DMS153 treated with DMSO at 0.1 percent for 48 hours (cell line): ENCODE results near the gene PLCH2.

Experiments used
- DNase-seq: peaks from one replicate; lab custom pipeline; 2025; ENCODE audit not compliant: unreplicated experiment; lab: John Stamatoyannopoulos, UW

Gene PLCH2

GRCh38 chr1:2459757-2460156 lies 16.3 kb upstream of the PLCH2 start:
- DNase-seq: no peak

GRCh38 chr1:2460203-2460602 lies 15.9 kb upstream of the PLCH2 start:
- no peak for DNase-seq

DNA sequence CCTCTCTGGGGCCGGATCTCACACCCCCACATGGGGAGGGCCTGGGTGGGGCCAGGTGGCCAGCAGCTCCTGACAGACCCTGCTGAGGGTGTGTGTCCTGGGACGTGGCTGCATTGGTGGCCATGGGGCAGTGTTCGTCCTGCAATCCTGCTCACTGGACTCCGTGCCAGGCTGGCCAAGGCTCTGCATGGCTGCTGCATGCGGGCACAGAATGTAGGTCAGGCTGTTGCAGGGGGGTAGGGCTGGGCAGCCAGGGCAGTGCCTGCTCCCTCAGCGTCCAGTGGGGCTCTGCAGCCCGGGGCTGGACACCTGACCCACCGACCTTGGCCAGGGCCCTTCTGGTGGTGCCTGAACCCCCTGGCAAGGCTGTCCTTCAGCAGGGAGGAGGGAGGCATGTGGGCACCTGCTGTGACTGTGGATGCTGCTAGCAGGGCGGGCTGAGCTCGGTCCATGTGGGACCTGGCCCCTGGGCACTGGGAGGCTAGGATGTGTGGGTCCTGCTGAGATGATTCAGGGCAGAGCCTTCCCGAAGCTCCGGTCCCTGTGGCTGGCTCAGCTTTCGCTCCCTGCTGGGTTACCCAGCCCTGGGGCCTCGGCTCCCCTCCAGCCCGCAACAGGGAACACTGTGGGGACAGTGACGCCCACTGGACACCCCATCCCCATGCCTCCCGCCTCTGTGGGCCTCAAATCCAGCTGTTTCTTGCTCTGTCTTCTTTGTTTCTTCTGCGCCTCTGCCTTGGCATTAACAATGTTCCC lies 14.9 kb upstream of the PLCH2 start:
- no peak for DNase-seq

DNA sequence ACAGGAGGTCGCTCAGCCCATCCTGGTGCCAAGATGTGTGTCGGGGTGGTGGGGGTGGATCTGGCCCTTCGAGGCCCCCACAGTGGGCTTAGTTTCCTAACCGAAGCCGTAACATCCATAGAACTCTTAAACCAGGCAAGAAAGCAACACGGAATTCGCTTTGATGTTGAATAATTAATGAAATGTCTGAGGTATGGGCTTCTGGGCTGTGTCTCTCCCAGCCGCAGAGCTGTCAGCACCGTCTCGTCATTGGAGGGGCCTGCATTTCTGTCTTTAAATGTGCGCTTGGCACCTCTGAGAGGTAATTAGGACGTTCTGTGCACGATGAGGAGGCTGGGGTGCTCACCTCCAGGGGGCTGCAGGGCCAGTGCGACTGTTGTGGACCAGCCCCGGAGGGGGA lies 13.3 kb upstream of the PLCH2 start:
- DNase-seq: no peak

- no peak for DNase-seq
Observed at GRCh38 chr1:2463396-2463795, 12.7 kb upstream of the PLCH2 start.

- DNase-seq: no peak
Observed at GRCh38 chr1:2465371-2466269, 10.5 kb upstream of the PLCH2 start.

- DNase-seq: no peak
Observed at GRCh38 chr1:2466270-2466665, 9.8 kb upstream of the PLCH2 start.

DNA sequence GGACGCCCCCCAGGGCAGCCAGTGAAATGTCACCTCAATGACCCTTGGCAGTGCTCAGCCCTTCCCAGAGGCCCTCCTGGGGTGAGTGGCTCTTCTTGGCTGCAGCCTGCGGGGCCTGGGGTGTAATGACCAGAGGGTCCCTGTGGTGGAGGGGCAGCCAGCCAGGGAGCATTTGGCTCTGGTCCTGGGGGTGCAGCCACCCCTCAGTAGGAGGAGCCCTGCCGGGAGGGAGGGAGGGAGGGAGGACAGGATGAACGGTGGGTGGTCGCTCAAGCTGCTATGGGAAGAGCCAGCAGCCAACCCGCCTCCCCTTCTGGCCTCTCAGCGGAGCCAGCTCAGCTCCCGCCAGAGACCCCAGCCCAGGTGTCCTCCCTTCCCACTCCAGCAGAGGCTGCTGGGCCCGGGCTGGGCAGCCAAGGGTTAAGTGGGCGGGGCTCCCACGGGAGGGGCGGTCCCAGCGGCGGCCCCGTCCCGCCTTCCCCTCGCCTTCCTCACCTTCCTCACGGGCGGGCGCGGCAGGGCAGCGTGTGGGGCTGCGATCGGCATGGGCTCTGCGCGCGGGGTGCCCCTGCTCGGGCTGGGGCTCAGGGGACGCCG lies 9.0 kb upstream of the PLCH2 start:
- no peak for DNase-seq

DNA sequence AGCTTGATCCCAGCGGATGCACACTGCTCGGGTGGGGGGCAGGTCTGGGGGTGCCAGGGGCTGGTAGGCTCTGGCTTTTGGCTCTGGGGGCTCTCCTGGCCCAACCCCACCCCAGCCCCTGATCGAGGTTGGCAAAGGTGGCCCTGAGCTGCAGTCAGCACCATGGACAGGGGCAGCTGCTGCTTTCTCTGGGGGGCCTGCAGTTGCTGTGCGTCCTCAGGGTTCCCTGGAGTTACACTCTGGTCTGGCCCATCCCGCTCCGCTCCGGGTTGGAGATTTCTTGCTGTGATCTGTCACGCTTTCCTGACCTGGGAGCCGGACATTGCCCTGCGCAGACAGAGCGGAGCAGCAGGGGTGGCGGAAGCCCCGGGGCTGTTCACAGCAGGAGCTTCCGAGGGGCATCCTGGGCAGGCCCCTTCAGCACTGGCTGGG lies 8.0 kb upstream of the PLCH2 start:
- no peak for DNase-seq

GRCh38 chr1:2468540-2468939 lies 7.5 kb upstream of the PLCH2 start:
- DNase-seq: no peak

DNA sequence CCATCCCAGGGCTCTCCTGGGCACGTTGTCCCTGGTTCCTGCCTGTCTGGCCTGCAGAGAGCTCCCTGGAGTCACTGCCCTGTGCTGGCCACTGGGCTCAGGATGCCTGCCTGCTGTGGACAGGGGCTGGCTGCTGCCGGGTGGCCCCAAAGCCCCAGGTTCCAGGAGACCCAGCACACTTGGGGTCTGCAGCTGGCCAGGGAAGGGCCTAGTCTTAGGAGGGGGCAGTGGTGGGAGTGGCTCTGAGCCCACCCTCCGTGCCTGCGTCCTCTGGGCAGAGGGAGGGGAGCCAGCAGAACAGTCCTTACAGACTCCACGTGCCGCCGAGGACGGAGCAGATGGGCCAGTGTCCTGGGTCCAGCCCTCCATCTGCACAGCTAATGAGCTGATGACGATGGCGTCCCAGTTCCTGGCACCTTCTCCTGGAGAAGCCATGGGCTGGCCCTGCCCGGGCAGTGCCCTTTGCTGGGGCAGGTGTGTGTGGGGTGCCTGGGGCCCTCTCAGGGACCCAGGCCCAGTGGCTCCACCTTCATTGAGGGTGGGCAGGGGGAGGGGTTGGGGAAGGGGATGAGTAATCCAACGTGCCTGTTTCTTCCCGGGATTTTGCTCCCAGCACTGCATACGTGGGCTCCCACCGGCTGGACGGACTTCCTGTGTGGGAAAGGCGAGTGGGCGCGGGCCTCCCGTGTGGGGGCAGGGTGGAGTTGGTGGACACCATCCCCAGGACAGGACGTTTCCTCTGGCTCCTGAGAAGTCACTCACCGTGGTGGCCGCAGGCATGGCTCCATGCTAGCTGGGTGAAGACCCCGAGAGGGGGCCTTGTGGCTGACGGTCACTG lies 6.8 kb upstream of the PLCH2 start:
- no peak for DNase-seq

- no peak for DNase-seq
Observed at GRCh38 chr1:2470290-2471158, 5.6 kb upstream of the PLCH2 start.

- DNase-seq: no peak
Observed at GRCh38 chr1:2471159-2471471, 5.0 kb upstream of the PLCH2 start.

DNA sequence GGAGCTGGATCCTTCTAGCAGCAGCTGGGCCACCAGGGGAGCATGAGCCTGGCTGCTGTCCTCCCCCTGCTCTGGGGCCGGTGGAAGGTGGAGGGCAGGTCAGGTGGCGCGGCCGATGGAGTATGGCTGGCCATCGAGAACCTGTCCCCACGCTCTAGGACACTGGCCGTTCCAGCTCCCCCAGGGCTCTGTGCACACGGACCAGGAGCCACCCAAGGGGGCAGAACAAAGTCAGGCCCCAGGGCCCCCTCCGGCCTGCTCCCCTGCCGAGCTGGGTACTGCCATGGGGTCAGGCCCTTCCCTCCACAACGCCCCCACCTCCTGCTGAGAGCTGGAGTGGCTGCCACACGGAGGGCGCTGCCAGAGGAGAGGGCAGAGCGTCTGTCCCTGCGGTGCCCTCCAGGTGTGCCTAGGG lies 4.5 kb upstream of the PLCH2 start:
- no peak for DNase-seq

DNA sequence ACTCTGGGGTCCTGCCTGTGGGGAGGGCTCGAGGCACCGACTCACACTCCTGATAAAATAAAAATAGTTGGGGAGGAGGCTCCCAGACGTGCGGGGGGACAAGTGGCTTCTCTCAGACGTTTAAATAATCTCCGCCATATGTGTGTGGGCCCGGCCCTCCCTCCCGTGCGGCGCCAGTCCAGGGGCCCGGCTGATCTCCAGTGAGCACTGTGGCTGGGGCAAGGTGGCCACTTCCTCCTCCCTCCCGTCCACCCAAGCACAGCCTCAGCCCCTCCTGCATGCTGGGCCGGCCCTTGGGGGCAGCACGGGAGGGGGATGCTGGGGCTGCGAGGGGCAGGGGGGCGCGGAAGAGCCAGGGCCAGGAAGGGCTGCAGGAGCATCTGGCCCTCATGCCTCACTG lies 4.0 kb upstream of the PLCH2 start:
- DNase-seq: no peak

GRCh38 chr1:2472561-2473177 lies 3.4 kb upstream of the PLCH2 start:
- DNase-seq: no peak

GRCh38 chr1:2473198-2473597 lies 2.9 kb upstream of the PLCH2 start:
- DNase-seq: no peak

- no peak for DNase-seq
Observed at GRCh38 chr1:2474104-2474844, 1.8 kb upstream of the PLCH2 start.

DNA sequence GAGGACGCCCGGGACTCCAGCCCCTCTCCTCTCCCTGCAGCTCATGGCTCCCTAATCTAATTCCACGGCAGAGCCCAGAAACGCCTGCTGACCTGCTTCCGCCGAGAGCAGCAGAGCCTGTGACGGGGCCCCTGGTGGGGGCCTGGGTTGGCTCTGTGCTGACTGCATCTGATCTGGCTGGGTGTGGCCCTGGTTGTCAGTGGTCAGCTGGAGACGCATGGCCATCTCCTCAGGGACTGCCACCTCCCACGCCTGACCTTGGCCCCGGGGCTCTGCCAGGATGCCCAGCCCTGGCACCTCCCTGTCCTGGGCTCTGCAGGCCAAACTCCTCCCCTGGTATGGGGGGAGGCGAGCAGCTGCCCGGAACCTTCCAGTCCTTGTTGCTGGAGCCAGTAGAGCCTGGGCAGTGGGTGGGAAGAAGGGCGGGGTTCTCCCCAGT lies 1.1 kb upstream of the PLCH2 start:
- DNase-seq: no peak
